OCI-M2 (cell line): ENCODE measurements around the gene PCK2.

Experiments
- DNase-seq: peaks from one replicate; lab custom pipeline; 2025; ENCODE audit not compliant: unreplicated experiment; lab: John Stamatoyannopoulos, UW

Gene PCK2

GRCh38 chr14:24150567-24150966 lies 56.5 kb downstream of the PCK2 start:
- DNase-seq, result no peak

DNA sequence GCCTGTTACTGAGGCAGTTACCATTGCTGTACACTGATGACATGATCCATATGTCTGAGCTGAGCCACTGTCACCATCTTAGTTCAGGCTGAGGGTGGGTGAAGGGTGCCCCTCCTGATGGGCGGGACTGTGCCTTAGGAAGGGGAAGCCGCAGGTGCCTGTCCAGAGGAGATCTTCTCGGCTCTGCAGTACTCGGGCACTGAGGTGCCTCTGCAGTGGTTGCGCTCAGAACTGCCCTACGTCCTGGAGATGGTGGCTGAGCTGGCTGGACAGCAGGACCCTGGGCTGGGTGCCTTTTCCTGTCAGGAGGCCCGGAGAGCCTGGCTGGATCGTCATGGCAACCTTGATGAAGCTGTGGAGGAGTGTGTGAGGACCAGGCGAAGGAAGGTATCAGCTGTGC lies 56.9 kb downstream of the PCK2 start:
- DNase-seq, result no peak

DNA sequence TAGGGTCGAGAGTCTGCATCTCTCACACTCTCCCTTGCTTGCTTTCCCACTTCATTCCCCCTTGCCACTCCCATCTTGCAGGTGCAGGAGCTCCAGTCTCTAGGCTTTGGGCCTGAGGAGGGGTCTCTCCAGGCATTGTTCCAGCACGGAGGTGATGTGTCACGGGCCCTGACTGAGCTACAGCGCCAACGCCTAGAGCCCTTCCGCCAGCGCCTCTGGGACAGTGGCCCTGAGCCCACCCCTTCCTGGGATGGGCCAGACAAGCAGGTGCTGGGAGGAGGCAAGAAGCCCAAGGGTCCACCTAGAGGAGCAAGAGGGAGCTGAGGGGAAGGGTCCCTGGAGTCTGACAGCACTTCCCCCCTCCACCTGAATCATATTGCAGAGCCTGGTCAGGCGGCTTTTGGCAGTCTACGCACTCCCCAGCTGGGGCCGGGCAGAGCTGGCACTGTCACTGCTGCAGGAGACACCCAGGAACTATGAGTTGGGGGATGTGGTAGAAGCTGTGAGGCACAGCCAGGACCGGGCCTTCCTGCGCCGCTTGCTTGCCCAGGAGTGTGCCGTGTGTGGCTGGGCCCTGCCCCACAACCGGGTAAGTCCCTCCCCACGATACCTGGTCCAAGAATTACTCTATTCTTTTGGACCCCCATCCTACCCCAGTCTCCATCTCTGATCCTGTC lies 57.4 kb downstream of the PCK2 start:
- no peak for DNase-seq
